ENCODE data around the gene TMEM178B. TPM values are rescaled to one million over a fixed set of nuclear protein-coding genes. Genes with fewer than 3 reads are reported as not detected.

The TMEM178B gene
- total RNA-seq, 3 donors from 2014 or later (not counting 1 experiment from before 2014, with no cell fraction given), result not detected

DNA sequence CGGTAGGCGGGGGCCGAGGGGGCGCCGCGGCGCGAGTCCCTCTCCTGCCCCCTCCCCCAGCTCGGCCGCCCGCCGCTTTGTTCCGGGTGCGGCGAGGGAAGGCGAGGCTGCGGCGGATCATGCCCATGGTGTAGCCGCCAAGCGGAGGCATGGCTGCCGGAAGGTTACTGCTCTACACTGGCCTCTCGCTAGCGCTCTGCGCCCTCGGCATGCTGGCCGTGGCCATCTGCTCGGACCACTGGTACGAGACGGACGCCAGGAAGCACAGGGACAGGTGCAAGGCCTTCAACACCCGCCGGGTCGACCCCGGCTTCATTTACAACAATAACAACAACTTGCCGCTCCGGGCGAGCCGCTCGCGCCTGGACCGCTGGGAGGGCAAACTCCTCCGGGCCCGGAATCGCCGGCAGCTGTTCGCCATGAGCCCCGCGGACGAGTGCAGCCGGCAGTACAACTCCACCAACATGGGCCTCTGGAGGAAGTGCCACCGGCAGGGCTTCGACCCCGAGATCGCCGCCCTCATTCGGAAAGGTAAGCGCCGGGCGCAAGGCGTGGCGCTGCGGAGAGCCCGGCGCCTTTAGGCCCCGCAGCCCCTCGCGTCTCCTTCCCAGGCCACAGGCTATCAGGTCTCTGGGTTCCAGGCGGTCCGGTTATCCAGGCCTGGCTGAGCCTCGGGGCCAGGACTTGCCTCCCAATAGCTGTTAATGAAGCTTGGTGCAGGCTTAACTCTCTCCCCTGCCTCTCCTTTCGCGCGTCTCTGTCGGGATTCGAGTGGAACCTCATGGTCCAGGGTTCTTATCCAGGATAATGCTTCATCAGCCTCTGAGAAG, 513 bp downstream of the TMEM178B start:
- H3K27me3 ChIP-seq (ENCODE audit: control insufficient read depth, insufficient read depth, low read length), result peaks cover 35% of the 10 kb centered on the region
- WGBS (ENCODE audit: insufficient coverage), result 4% methylated on average over 75 of the region's 75 CpGs

DNA sequence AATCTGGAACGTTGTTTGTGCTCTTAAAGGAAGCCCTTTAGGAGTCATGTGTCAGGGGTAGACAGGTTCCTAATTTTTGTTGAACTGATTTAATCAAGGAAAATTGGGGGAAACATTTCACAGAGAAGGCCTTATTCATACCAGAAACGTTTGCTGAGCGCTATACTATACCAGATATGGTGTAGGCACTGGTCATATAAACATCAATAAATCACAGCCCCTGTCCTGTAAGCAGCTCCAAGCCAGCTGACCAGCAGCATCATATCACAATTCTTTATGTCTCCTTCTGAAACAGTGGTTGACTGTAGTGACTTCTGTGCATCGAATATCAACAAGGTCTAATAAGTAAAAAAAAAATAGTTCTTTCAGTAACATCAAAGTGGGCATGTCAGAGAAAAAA, 1.1 kb downstream of the TMEM178B start:
- peaks cover 33 to 34% of the 10 kb centered on the region in 2 donors for H3K27me3 Mint-ChIP-seq (ENCODE audit: low read depth in 2 of 2)
- WGBS (ENCODE audit: insufficient coverage), result 29% methylated on average over 3 of the region's 4 CpGs
- Histone ChIP-seq H3K4me1 (ENCODE audit: control insufficient read depth, insufficient read depth, low read length) (peaks cover 32% of the 10 kb centered on the region), H3K4me3 (ENCODE audit: low read length) (no peak overlapping the region), H3K27me3 (ENCODE audit: control insufficient read depth, insufficient read depth, low read length) (peaks cover 35% of the 10 kb centered on the region), H3K27ac (ENCODE audit: low read length) (no peak overlapping the region), H3K9me3 (ENCODE audit: control insufficient read depth, insufficient read depth, low read length) (no peaks in the 10 kb centered on the region), H3K36me3 (ENCODE audit: control insufficient read depth, insufficient read depth, low read length) (no peaks in the 10 kb centered on the region)
- ATAC-seq, result no peak
- H3K9me3 Mint-ChIP-seq, result no peaks in the 10 kb centered on the region
- DNase-seq, result no peak
- peaks cover 20 to 25% of the 10 kb centered on the region in 2 donors for H3K4me1 Mint-ChIP-seq
- H3K36me3 Mint-ChIP-seq, result no peaks in the 10 kb centered on the region
- H3K27ac Mint-ChIP-seq, result no peak overlapping the region
- intact Hi-C loops (cut with micrococcal nuclease), result no loop called here
- TF ChIP-seq, protein P1, sequence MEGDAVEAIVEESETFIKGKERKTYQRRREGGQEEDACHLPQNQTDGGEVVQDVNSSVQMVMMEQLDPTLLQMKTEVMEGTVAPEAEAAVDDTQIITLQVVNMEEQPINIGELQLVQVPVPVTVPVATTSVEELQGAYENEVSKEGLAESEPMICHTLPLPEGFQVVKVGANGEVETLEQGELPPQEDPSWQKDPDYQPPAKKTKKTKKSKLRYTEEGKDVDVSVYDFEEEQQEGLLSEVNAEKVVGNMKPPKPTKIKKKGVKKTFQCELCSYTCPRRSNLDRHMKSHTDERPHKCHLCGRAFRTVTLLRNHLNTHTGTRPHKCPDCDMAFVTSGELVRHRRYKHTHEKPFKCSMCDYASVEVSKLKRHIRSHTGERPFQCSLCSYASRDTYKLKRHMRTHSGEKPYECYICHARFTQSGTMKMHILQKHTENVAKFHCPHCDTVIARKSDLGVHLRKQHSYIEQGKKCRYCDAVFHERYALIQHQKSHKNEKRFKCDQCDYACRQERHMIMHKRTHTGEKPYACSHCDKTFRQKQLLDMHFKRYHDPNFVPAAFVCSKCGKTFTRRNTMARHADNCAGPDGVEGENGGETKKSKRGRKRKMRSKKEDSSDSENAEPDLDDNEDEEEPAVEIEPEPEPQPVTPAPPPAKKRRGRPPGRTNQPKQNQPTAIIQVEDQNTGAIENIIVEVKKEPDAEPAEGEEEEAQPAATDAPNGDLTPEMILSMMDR (IDR thresholded peaks at IDR 0.05), result no peak
- H3K4me3 Mint-ChIP-seq, result peak overlapping the region; percentile 80

More for the DNA sequence above, 513 bp downstream of the TMEM178B start:
- ATAC-seq (peak in 2 of 3 donors; percentile 40 to 60), DNase-seq (peak in 1 of 2 donors; percentile 29)
- Histone ChIP-seq H3K36me3 (ENCODE audit: control insufficient read depth, insufficient read depth, low read length) (no peaks in the 10 kb centered on the region), H3K9me3 (ENCODE audit: control insufficient read depth, insufficient read depth, low read length) (no peaks in the 10 kb centered on the region), H3K4me1 (ENCODE audit: control insufficient read depth, insufficient read depth, low read length) (peaks cover 32% of the 10 kb centered on the region), H3K4me3 (ENCODE audit: low read length) (peak overlapping the region; percentile 24), H3K27ac (ENCODE audit: low read length) (no peak overlapping the region)
- Mint-ChIP-seq H3K27me3 (ENCODE audit: low read depth in 2 of 2) (peaks cover 37% of the 10 kb centered on the region in 2 donors), H3K9me3 (no peaks in the 10 kb centered on the region), H3K36me3 (no peaks in the 10 kb centered on the region), H3K4me1 (peaks cover 20 to 25% of the 10 kb centered on the region in 2 donors), H3K27ac (no peak overlapping the region), H3K4me3 (peak overlapping the region; percentile 80)
- intact Hi-C loops (cut with micrococcal nuclease), result no loop called here
- TF ChIP-seq, protein P1 (IDR thresholded peaks at IDR 0.05), result no peak

DNA sequence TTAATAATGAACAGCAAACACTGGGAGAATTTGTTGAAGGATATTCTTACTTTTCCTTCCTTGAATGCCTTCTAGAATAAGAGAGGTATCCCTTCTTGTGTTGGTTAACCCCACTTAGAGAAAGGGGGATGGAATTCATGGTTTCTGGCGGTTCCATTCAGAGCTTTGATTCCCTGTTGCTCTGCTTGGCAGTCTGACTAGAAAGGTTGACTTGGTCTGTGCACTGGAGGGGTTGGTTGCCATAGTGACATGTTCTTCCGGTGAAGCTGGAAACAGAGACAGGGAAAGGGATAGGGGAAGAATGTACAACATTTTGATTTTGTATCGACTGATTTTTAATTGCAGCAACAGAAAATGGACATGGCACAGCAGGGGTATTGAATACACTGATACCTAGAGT, 2.5 kb downstream of the TMEM178B start:
- Histone ChIP-seq H3K27me3 (ENCODE audit: control insufficient read depth, insufficient read depth, low read length) (peaks cover 28% of the 10 kb centered on the region), H3K4me3 (ENCODE audit: low read length) (no peak overlapping the region), H3K9me3 (ENCODE audit: control insufficient read depth, insufficient read depth, low read length) (no peaks in the 10 kb centered on the region), H3K36me3 (ENCODE audit: control insufficient read depth, insufficient read depth, low read length) (no peaks in the 10 kb centered on the region), H3K4me1 (ENCODE audit: control insufficient read depth, insufficient read depth, low read length) (peaks cover 29% of the 10 kb centered on the region), H3K27ac (ENCODE audit: low read length) (no peak overlapping the region)
- Mint-ChIP-seq H3K4me3 (no peak overlapping the region), H3K36me3 (no peaks in the 10 kb centered on the region), H3K27ac (no peak overlapping the region), H3K4me1 (peaks cover 16 to 17% of the 10 kb centered on the region in 2 donors), H3K9me3 (no peaks in the 10 kb centered on the region), H3K27me3 (ENCODE audit: low read depth in 2 of 2) (peaks cover 19 to 25% of the 10 kb centered on the region in 2 donors)
- TF ChIP-seq, protein P1 (IDR thresholded peaks at IDR 0.05), result no peak
- intact Hi-C loops (cut with micrococcal nuclease), result no loop called here
- DNase-seq (no peak), ATAC-seq (no peak)
- 41% methylated on average over 3 of the region's 3 CpGs for WGBS (ENCODE audit: insufficient coverage)

Data from natural killer cell (primary cell).